ENCODE data around the gene ZNF652.

The ZNF652 gene

GRCh38 chr17:49260011-49260816 is 101.8 kb downstream of the ZNF652 start:
- peak; percentile 73 to 94 for DNase-seq

GRCh38 chr17:49259663-49260010 is 102.4 kb downstream of the ZNF652 start:
- no peak for DNase-seq

- no peak for DNase-seq
Observed at GRCh38 chr17:49258394-49258793, 103.7 kb downstream of the ZNF652 start.

- peak; percentile 17 to 29 for DNase-seq
Observed at GRCh38 chr17:49255125-49255524, 106.9 kb downstream of the ZNF652 start.

- no peak for DNase-seq
Observed at GRCh38 chr17:49254066-49254465, 108.0 kb downstream of the ZNF652 start.

- DNase-seq = peak; percentile 85 to 91
Observed at GRCh38 chr17:49252148-49252695, 109.8 kb downstream of the ZNF652 start.

GRCh38 chr17:49249890-49250522 is 112.0 kb downstream of the ZNF652 start:
- no peak for DNase-seq

- DNase-seq = no peak
Observed at GRCh38 chr17:49249292-49249794, 112.7 kb downstream of the ZNF652 start.

GRCh38 chr17:49247944-49248343 is 114.1 kb downstream of the ZNF652 start:
- no peak for DNase-seq

GRCh38 chr17:49244839-49245238 is 117.2 kb downstream of the ZNF652 start:
- no peak for DNase-seq
